ENCODE data around the gene RPL22.

DNA sequence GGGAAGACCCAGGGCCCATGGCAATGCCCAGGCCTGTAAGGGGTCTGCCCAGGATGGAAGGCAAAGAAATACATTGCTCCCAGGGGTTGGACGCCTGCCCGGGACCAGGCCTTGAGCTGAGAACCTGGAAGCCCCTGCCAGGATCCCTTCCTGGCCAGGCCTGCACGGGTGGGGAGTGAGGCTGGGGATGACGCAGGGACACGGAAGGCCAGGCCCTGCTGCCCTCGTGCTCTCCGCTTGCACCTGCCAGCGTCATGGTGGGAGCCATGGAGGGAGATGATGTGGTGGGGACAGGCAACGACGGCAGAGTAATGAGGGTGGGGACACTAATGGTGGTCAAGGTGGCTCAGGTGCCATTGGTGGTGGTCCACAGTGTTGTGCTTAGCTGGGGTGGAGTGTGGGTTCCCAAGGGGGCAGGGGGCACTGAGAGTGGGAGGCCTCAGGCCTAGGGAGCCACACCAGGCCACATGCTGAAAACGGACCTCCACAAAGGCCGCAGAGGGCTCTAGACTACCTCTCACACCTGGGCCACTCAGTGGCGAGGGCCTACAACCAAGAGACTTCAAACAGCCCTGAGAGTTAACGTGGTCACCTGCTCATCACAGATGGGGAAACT, 48.9 kb upstream of the RPL22 start:
- no peak for TF ChIP-seq POLR2A (IDR thresholded peaks at IDR 0.05)
- TF ChIP-seq, protein P1, sequence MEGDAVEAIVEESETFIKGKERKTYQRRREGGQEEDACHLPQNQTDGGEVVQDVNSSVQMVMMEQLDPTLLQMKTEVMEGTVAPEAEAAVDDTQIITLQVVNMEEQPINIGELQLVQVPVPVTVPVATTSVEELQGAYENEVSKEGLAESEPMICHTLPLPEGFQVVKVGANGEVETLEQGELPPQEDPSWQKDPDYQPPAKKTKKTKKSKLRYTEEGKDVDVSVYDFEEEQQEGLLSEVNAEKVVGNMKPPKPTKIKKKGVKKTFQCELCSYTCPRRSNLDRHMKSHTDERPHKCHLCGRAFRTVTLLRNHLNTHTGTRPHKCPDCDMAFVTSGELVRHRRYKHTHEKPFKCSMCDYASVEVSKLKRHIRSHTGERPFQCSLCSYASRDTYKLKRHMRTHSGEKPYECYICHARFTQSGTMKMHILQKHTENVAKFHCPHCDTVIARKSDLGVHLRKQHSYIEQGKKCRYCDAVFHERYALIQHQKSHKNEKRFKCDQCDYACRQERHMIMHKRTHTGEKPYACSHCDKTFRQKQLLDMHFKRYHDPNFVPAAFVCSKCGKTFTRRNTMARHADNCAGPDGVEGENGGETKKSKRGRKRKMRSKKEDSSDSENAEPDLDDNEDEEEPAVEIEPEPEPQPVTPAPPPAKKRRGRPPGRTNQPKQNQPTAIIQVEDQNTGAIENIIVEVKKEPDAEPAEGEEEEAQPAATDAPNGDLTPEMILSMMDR (IDR thresholded peaks at IDR 0.05 in 8 of 11, conservative IDR thresholded peaks at IDR 0.05 in 3 of 11): no peak
- peak; percentile 50 to 77 (median 60) for TF ChIP-seq POLR2AphosphoS5 (IDR thresholded peaks at IDR 0.05)

All from spleen (tissue), 7 donors.